ENCODE measurements around the gene MARCHF11.

Gene MARCHF11

GRCh38 chr5:16156152-16156551, 23.4 kb downstream of the MARCHF11 start:
- H3K4me2 ChIP-seq (ENCODE audit: low read depth, low read length): no peak overlapping the region
- no peaks in the 10 kb centered on the region for H3K9me3 ChIP-seq (replicated peaks; ENCODE audit: insufficient read depth, low read length)
- no peak overlapping the region for H3K4me3 ChIP-seq (ENCODE audit: low read length)
- H2AFZ ChIP-seq (ENCODE audit: low read length): no peak overlapping the region
- H3K27ac ChIP-seq (ENCODE audit: low read length): no peak overlapping the region
- H3F3A ChIP-seq (ENCODE audit: insufficient read depth, low read length): no peaks in the 10 kb centered on the region
- H3K4me1 ChIP-seq (ENCODE audit: low read length): no peaks in the 10 kb centered on the region
- no peaks in the 10 kb centered on the region for H3K79me2 ChIP-seq (ENCODE audit: low read length)
- TF ChIP-seq EZH2phosphoT487 (IDR thresholded peaks at IDR 0.05; ENCODE audit: low read length): no peak
- no peak for TF ChIP-seq CTCF (IDR thresholded peaks at IDR 0.05; ENCODE audit: low read length)
- no peak for DNase-seq
- H3K9ac ChIP-seq (ENCODE audit: low read length): no peak overlapping the region
- H3K36me3 ChIP-seq (replicated peaks; ENCODE audit: insufficient read depth, low read length): no peaks in the 10 kb centered on the region
- no peaks in the 10 kb centered on the region for H3K9me2 ChIP-seq (replicated peaks; ENCODE audit: insufficient read depth, low read length)
- no peaks in the 10 kb centered on the region for H4K20me1 ChIP-seq (ENCODE audit: insufficient read depth, low read length)
- no peaks in the 10 kb centered on the region for H3K27me3 ChIP-seq (replicated peaks; ENCODE audit: insufficient read depth, low read length)

DNA sequence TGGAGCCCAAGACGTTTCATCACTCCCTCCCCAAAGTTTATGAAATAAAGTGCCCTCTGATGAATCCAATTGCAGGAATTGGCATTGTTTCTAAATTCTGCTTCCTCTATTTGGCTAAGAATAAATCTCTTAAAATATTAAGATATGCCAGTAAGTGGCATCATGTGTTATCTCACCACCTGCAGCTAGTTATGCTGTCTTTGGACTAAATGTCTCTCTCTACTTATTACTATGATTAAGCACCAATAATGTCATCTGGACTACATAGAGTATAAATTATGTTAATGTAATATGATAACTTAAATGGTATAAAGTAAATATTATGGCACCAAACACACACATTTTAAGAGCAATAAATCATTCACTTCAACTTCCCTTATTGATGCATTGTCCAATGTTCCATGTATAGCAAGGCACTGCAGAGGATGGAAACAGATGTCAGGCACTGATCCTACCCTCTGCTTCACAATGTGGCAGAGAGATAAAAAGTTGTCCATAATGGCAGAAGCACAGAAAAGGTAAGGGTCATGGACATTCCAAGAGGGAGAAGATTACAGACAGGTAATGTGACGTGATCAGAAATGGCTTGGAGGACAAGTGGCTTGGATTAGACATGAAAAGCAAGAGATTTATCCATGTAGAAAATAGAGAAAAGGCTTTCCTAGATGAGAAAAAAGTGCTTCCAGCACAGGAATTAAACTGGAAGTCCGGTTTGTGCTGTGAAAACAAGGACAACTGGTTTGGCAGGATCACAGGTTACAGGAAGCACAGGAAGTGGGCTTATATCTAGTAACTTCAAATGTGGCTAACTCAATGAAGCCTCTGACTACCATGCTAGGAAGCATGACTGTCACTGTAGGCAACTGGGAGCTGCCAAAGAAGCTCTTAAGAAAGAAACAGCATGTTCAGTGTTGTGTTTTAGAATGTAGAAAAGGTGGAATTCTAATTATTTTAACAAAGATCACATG, 26.7 kb downstream of the MARCHF11 start:
- H3K4me1 ChIP-seq (ENCODE audit: low read length): no peaks in the 10 kb centered on the region
- no peaks in the 10 kb centered on the region for H3K9me2 ChIP-seq (replicated peaks; ENCODE audit: insufficient read depth, low read length)
- no peak for DNase-seq
- no peaks in the 10 kb centered on the region for H3K36me3 ChIP-seq (replicated peaks; ENCODE audit: insufficient read depth, low read length)
- H3K9ac ChIP-seq (ENCODE audit: low read length): no peak overlapping the region
- no peaks in the 10 kb centered on the region for H3F3A ChIP-seq (ENCODE audit: insufficient read depth, low read length)
- TF ChIP-seq EZH2phosphoT487 (IDR thresholded peaks at IDR 0.05; ENCODE audit: low read length) (no peak), CTCF (IDR thresholded peaks at IDR 0.05; ENCODE audit: low read length) (no peak), EZH2 (optimal IDR thresholded peaks at IDR 0.05; ENCODE audit: low read depth, low read length) (no peak)
- H3K27me3 ChIP-seq (replicated peaks; ENCODE audit: insufficient read depth, low read length): no peaks in the 10 kb centered on the region
- H3K79me2 ChIP-seq (ENCODE audit: low read length): no peaks in the 10 kb centered on the region
- H4K20me1 ChIP-seq (ENCODE audit: insufficient read depth, low read length): no peaks in the 10 kb centered on the region
- H3K4me2 ChIP-seq (ENCODE audit: low read depth, low read length): no peak overlapping the region
- H3K4me3 ChIP-seq (ENCODE audit: low read length): no peak overlapping the region
- H2AFZ ChIP-seq (ENCODE audit: low read length): no peak overlapping the region
- no peak overlapping the region for H3K27ac ChIP-seq (ENCODE audit: low read length)
- H3K9me3 ChIP-seq (replicated peaks; ENCODE audit: insufficient read depth, low read length): no peaks in the 10 kb centered on the region

DNA sequence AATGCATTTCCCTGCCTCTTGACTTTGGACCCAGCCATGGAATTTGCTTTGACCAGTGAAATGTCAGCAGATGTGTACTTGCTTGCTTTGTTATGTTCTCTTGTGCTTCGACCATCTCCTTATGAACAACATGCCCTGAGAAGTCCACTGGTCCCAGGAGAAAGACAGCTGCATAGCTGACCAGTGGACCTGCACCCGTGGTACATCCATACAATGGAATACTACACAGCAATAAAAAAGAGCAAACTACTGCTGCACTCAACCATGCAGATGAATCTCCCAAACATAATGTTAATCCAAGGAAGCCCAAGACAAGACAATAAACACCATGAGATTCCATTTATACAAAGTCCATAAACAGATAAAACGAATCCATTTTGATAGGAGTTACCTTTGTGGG, 30.0 kb downstream of the MARCHF11 start:
- Histone ChIP-seq H3K27ac (ENCODE audit: low read length) (no peak overlapping the region), H3K36me3 (replicated peaks; ENCODE audit: insufficient read depth, low read length) (no peaks in the 10 kb centered on the region), H3K9ac (ENCODE audit: low read length) (no peak overlapping the region), H3K79me2 (ENCODE audit: low read length) (no peaks in the 10 kb centered on the region), H3F3A (ENCODE audit: insufficient read depth, low read length) (no peaks in the 10 kb centered on the region), H3K9me2 (replicated peaks; ENCODE audit: insufficient read depth, low read length) (no peaks in the 10 kb centered on the region), H2AFZ (ENCODE audit: low read length) (no peak overlapping the region), H3K9me3 (replicated peaks; ENCODE audit: insufficient read depth, low read length) (no peaks in the 10 kb centered on the region), H3K4me2 (ENCODE audit: low read depth, low read length) (no peak overlapping the region), H3K27me3 (replicated peaks; ENCODE audit: insufficient read depth, low read length) (no peaks in the 10 kb centered on the region), H3K4me1 (ENCODE audit: low read length) (no peaks in the 10 kb centered on the region), H3K4me3 (ENCODE audit: low read length) (no peak overlapping the region), H4K20me1 (ENCODE audit: insufficient read depth, low read length) (no peaks in the 10 kb centered on the region)
- no peak for DNase-seq
- TF ChIP-seq EZH2phosphoT487 (IDR thresholded peaks at IDR 0.05; ENCODE audit: low read length): no peak

Data from MM.1S (cell line).